H1 (cell line): ENCODE measurements around the gene HHIPL2.

Experiments
- BCL11A ChIP-seq, 2 experiments: IDR thresholded peaks; one replicate each; pipeline ENCODE4 v1.6.1; 2011; ENCODE audit warnings: low read depth in 2 of 2, low read length in 2 of 2, mild to moderate bottlenecking in 2 of 2
- CTCF ChIP-seq, 3 experiments: IDR thresholded peaks; 1 replicate in 2 of 3; 2 replicates in 1 of 3; pipeline versions ENCODE4 v1.5.1 to v1.6.1; 2011; ENCODE audit warnings: low read length in 3 of 3, mild to moderate bottlenecking in 3 of 3, inconsistent platforms in 2 of 3, low read depth in 1 of 3, moderate library complexity in 1 of 3; ENCODE audit not compliant: insufficient read depth in 1 of 3; ENCODE audit errors: control extremely low read depth in 1 of 3
- KDM5A ChIP-seq: fragments of 200-600 bp; IDR thresholded peaks from 2 replicates; pipeline ENCODE4 v1.7.1; 2012; ENCODE audit warnings: mild to moderate bottlenecking, low read length, inconsistent platforms, mixed read lengths
- RAD21 ChIP-seq, 2 experiments: IDR thresholded peaks in 1 of 2; conservative IDR thresholded peaks in 1 of 2; 2 replicates each; pipeline ENCODE4 v1.6.1; 2011; ENCODE audit warnings: low read depth in 2 of 2, low read length in 2 of 2, improper control_type of control experiment in 1 of 2, inconsistent platforms in 1 of 2, mild to moderate bottlenecking in 1 of 2, moderate library complexity in 1 of 2
- SRF ChIP-seq: IDR thresholded peaks from 2 replicates; pipeline ENCODE4 v1.6.1; 2011; ENCODE audit warnings: mild to moderate bottlenecking, low read depth, low read length, moderate library complexity

- TF ChIP-seq RAD21 (IDR thresholded peaks at IDR 0.05 in 1 of 2, conservative IDR thresholded peaks at IDR 0.05 in 1 of 2; ENCODE audit: low read depth in 2 of 2, low read length in 2 of 2) (no peak), CTCF (IDR thresholded peaks at IDR 0.05; ENCODE audit: control extremely low read depth in 1 of 3, insufficient read depth in 1 of 3, low read depth in 1 of 3, low read length in 3 of 3) (no peak), BCL11A (IDR thresholded peaks at IDR 0.05; ENCODE audit: low read depth in 2 of 2, low read length in 2 of 2) (no peak), SRF (no peak), KDM5A (no peak)
These were observed at the start of gene HHIPL2 for GRCh38 chr1:222547944-222548671.
